ENCODE results near the gene ASB2. TPM values are rescaled to one million over a fixed set of nuclear protein-coding genes. Genes with fewer than 3 reads are reported as not detected.

ASB2 gene
- polyA plus RNA-seq, 1 of the 3 experiments (the other 2 are of a cell fraction) = 0.15 TPM

DNA sequence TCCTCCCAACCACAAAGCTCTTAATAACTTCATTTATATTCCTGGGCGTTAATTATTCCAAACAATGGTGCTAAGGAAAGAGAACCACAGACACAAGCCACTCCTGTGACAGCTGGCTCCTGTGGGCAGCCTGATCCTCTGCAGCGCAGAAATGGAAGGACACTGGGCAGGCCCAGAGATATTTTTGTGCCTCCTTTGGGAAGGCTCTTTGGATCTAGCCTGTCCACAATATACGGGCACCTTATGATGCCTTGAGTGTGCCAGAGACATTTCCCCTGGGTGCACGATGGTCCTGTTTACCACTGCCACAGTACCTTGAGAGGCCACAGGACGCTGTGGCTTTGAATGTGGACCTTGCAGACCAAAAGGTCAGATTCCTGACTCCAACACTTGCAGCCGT lies 2.1 kb downstream of the ASB2 start (continued):
- TF ChIP-seq SMC3 (IDR thresholded peaks at IDR 0.05; ENCODE audit: low read depth, low read length) (no peak), GATA2 (CRISPR knock-in tag; IDR thresholded peaks at IDR 0.05) (no peak), TAF1 (IDR thresholded peaks at IDR 0.05; ENCODE audit: borderline replicate concordance, low read depth, low read length) (no peak)

- H3K27ac ChIP-seq (ENCODE audit: low read depth in 2 of 2, low read length in 1 of 2) = no peak overlapping the region
- TF ChIP-seq CHD2 (IDR thresholded peaks at IDR 0.05; ENCODE audit: low read length, partially characterized antibody) (no peak), TEAD4 (IDR thresholded peaks at IDR 0.05; ENCODE audit: borderline replicate concordance, insufficient read depth) (no peak), GABPA (IDR thresholded peaks at IDR 0.05; ENCODE audit: low read depth) (no peak), PBX3 (IDR thresholded peaks at IDR 0.05) (no peak), FOSL2 (IDR thresholded peaks at IDR 0.05; ENCODE audit: borderline replicate concordance, low read depth) (no peak), EP300 (IDR thresholded peaks at IDR 0.05; ENCODE audit: borderline replicate concordance in 1 of 2, low read depth in 1 of 2, low read length in 1 of 2) (no peak), EZH2phosphoT487 (IDR thresholded peaks at IDR 0.05; ENCODE audit: borderline replicate concordance, low read depth) (no peak), MEF2A (IDR thresholded peaks at IDR 0.05; ENCODE audit: borderline replicate concordance, low read depth) (no peak)
- TF ChIP-seq, protein P1, sequence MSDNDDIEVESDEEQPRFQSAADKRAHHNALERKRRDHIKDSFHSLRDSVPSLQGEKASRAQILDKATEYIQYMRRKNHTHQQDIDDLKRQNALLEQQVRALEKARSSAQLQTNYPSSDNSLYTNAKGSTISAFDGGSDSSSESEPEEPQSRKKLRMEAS (IDR thresholded peaks at IDR 0.05; ENCODE audit: low read depth) = no peak
- H3K79me2 ChIP-seq (ENCODE audit: insufficient read depth) = no peaks in the 10 kb centered on the region
- WGBS (ENCODE audit: low lambda C conversion rate) = 76% methylated on average over 5 of the region's 6 CpGs
- no peak overlapping the region for H3K9ac ChIP-seq
- no peaks in the 10 kb centered on the region for H4K20me1 ChIP-seq (ENCODE audit: insufficient read depth)
- no peak overlapping the region for H3K4me3 ChIP-seq (ENCODE audit: low read depth in 2 of 2, low read length in 1 of 2)
- no peaks in the 10 kb centered on the region for H3F3A ChIP-seq (replicated peaks; ENCODE audit: insufficient read depth)
- H3K4me2 ChIP-seq = no peak overlapping the region
- ChIA-PET CTCF (interaction anchor here (1.3 to 6.0 kb wide), 4 partner anchors 25 to 163 kb away, joined by 3 to 69 read pairs (median 4); no protein-coding TSS in a partner anchor), POLR2A (no interaction called here)
- H3K4me1 ChIP-seq (ENCODE audit: control insufficient read depth in 1 of 2, insufficient read depth in 2 of 2, low read depth in 1 of 2, low read length in 1 of 2) = peaks cover 0 to 3% of the 10 kb centered on the region in 2 experiments; a peak in 1 of 4 replicates
- H3K36me3 ChIP-seq (replicated peaks in 1 of 2; ENCODE audit: control insufficient read depth in 1 of 2, insufficient read depth in 2 of 2, low read length in 1 of 2) = no peaks in the 10 kb centered on the region
- DNase-seq = no peak
- no peaks in the 10 kb centered on the region for H3K27me3 ChIP-seq (ENCODE audit: insufficient read depth)
- H2AFZ ChIP-seq (ENCODE audit: low read depth) = no peak overlapping the region
- no peaks in the 10 kb centered on the region for H3K9me2 ChIP-seq
- no peaks in the 10 kb centered on the region for H3K9me3 ChIP-seq
These were observed 2.8 kb downstream of the ASB2 start for GRCh38 chr14:93973607-93974006.

DNA sequence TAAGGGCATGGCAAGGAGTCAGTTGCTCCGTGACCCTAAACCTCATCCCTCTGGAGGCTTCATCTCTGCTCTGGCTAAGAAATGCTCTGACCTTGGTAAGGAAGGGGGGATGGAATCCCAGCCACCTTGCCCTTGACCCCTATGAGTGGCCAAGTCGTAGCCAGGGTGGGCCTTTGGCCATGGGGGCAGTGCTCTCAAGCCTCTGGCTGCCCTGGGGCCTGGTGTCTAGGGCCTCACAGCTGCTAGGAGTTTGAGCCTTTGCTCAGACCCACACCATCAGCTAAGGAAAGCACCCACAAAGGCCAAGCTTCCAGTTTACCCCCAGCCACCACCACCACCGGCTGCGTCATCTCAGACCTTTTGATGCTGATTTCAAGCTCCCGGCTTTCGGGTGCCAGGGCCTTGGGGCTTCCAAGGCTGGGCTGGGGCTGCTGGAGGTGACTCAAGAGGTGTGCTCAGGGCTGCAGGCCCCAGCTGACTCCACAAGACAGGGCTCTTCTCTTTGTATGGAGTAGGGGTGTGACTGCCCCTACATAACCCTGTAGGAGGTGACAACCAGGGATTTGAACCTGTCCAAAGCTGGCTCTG lies 3.7 kb downstream of the ASB2 start:
- no peak overlapping the region for H3K4me2 ChIP-seq
- no peaks in the 10 kb centered on the region for H3K79me2 ChIP-seq (ENCODE audit: insufficient read depth)
- H3K4me1 ChIP-seq (ENCODE audit: control insufficient read depth in 1 of 2, insufficient read depth in 2 of 2, low read depth in 1 of 2, low read length in 1 of 2) = peaks cover 0 to 3% of the 10 kb centered on the region in 2 experiments; a peak in 1 of 4 replicates
- WGBS (ENCODE audit: low lambda C conversion rate) = 96% methylated on average over 5 of the region's 6 CpGs
- no peak overlapping the region for H3K27ac ChIP-seq (ENCODE audit: low read depth in 2 of 2, low read length in 1 of 2)
- H3K4me3 ChIP-seq (ENCODE audit: low read depth in 2 of 2, low read length in 1 of 2) = no peak overlapping the region
- ChIA-PET POLR2A (no interaction called here), CTCF (interaction anchor here (0.6 to 6.0 kb wide), 2 partner anchors 15 to 32 kb away, joined by 3 to 69 read pairs; no protein-coding TSS in a partner anchor)
- H3K27me3 ChIP-seq (ENCODE audit: insufficient read depth) = no peaks in the 10 kb centered on the region
- no peak overlapping the region for H3K9ac ChIP-seq
- H3K36me3 ChIP-seq (replicated peaks in 1 of 2; ENCODE audit: control insufficient read depth in 1 of 2, insufficient read depth in 2 of 2, low read length in 1 of 2) = no peaks in the 10 kb centered on the region
- no peak for DNase-seq
- no peaks in the 10 kb centered on the region for H3F3A ChIP-seq (replicated peaks; ENCODE audit: insufficient read depth)
- H4K20me1 ChIP-seq (ENCODE audit: insufficient read depth) = no peaks in the 10 kb centered on the region
- no peaks in the 10 kb centered on the region for H3K9me2 ChIP-seq
- no peak overlapping the region for H2AFZ ChIP-seq (ENCODE audit: low read depth)
- no peaks in the 10 kb centered on the region for H3K9me3 ChIP-seq
- TF ChIP-seq, protein P1 (IDR thresholded peaks at IDR 0.05; ENCODE audit: low read depth) = no peak
- TF ChIP-seq ELF1 (IDR thresholded peaks at IDR 0.05) = no peak
- TF ChIP-seq CTCF (IDR thresholded peaks at IDR 0.05) = no peak
- no peak for TF ChIP-seq NFIC (IDR thresholded peaks at IDR 0.05; ENCODE audit: borderline replicate concordance)
- TF ChIP-seq YY1 (IDR thresholded peaks at IDR 0.05; ENCODE audit: low read depth) = no peak
- TF ChIP-seq SMC3 (IDR thresholded peaks at IDR 0.05; ENCODE audit: low read depth, low read length) = no peak
- TF ChIP-seq TAF1 (IDR thresholded peaks at IDR 0.05; ENCODE audit: borderline replicate concordance, low read depth, low read length) = no peak
- TF ChIP-seq REST (IDR thresholded peaks at IDR 0.05; ENCODE audit: low read depth, low read length) = no peak

Data from SK-N-SH (cell line).